Measurements from ENCODE around the gene TMEM89. TPM values are rescaled to one million over a fixed set of nuclear protein-coding genes. Genes with fewer than 3 reads are reported as not detected.

TMEM89 gene
- total and polyA plus RNA-seq, 2 of the 13 experiments (the other 11 are each of a cell fraction or from before 2014, with no cell fraction given): 0.31 to 0.59 TPM

- TF ChIP-seq ZNF879 (CRISPR knock-in tag; IDR thresholded peaks at IDR 0.05): no peak
- no peak for TF ChIP-seq ZNF430 (CRISPR knock-in tag; IDR thresholded peaks at IDR 0.05)
- TF ChIP-seq ZNF605 (CRISPR knock-in tag; IDR thresholded peaks at IDR 0.05): no peak
- no peak for TF ChIP-seq ZNF614 (CRISPR knock-in tag; IDR thresholded peaks at IDR 0.05; ENCODE audit: borderline replicate concordance)
- 0 out of 2 replicates have a peak, but pooled peaks have one; percentile 52 for TF ChIP-seq ZNF138 (CRISPR knock-in tag; IDR thresholded peaks at IDR 0.05; ENCODE audit: low read depth)
- no peak for TF ChIP-seq ZMAT5 (CRISPR knock-in tag; IDR thresholded peaks at IDR 0.05; ENCODE audit: borderline replicate concordance, low read depth)
- TF ChIP-seq PLSCR1 (CRISPR knock-in tag; IDR thresholded peaks at IDR 0.05; ENCODE audit: borderline replicate concordance): no peak
- peak; percentile 60; the same call in 1 of the 2 replicates for TF ChIP-seq ZHX1 (CRISPR knock-in tag; IDR thresholded peaks at IDR 0.05; ENCODE audit: low read depth)
- TF ChIP-seq ZNF773 (CRISPR knock-in tag; IDR thresholded peaks at IDR 0.05; ENCODE audit: borderline replicate concordance): peak; percentile 47; the same call in 1 of the 2 replicates
- no peak for TF ChIP-seq ZNF343 (CRISPR knock-in tag; IDR thresholded peaks at IDR 0.05)
- TF ChIP-seq UBTF (CRISPR knock-in tag; IDR thresholded peaks at IDR 0.05): peak; percentile 41; the same call in 1 of the 2 replicates
- TF ChIP-seq ZNF24 (IDR thresholded peaks at IDR 0.05): no peak
- TF ChIP-seq IKZF1 (IDR thresholded peaks at IDR 0.05): no peak
- TF ChIP-seq HDAC1 (CRISPR knock-in tag; IDR thresholded peaks at IDR 0.05): peak; percentile 64
- no peak for TF ChIP-seq ZNF567 (CRISPR knock-in tag; IDR thresholded peaks at IDR 0.05; ENCODE audit: borderline replicate concordance)
- TF ChIP-seq PPARG (CRISPR knock-in tag; conservative IDR thresholded peaks at IDR 0.05): no peak
- TF ChIP-seq FOXM1 (CRISPR knock-in tag; IDR thresholded peaks at IDR 0.05): no peak
- TF ChIP-seq ZNF713 (CRISPR knock-in tag; IDR thresholded peaks at IDR 0.05): no peak
- TF ChIP-seq MYPOP (CRISPR knock-in tag; IDR thresholded peaks at IDR 0.05): peak; percentile 49; the same call in 1 of the 2 replicates
- no peak for TF ChIP-seq ZNF572 (CRISPR knock-in tag; IDR thresholded peaks at IDR 0.05)
- no peak for TF ChIP-seq ZNF782 (CRISPR knock-in tag; IDR thresholded peaks at IDR 0.05; ENCODE audit: borderline replicate concordance)
- no peak for TF ChIP-seq FOXJ3 (CRISPR knock-in tag; IDR thresholded peaks at IDR 0.05; ENCODE audit: borderline replicate concordance)
- no peak for TF ChIP-seq AKAP8 (CRISPR knock-in tag; IDR thresholded peaks at IDR 0.05)
Measured at GRCh38 chr3:48656061-48656840, 34.7 kb upstream of the TMEM89 start (continued).
